Stomach (tissue), 4 donors: Measurements from ENCODE around the gene DHX29.

Experiments
- POLR2A ChIP-seq, 4 donors: fragments of 450-650 bp; IDR thresholded peaks; one replicate each; pipeline ENCODE4 v1.6.1; 2016; ENCODE audit warnings: antibody characterized with exemption in 4 of 4, control low read depth in 2 of 4, mild to moderate bottlenecking in 1 of 4, moderate library complexity in 1 of 4
- TF ChIP-seq, protein P1 (sequence below), 7 experiments: fragments of 450-650 bp in 4 of 7; fragments of 200-600 bp in 3 of 7; sonication (generic) in 3 of 7; IDR thresholded peaks; one replicate each; pipeline ENCODE4 v1.5.1; 2016 to 2019; ENCODE audit warnings: antibody characterized with exemption in 7 of 7, control low read depth in 2 of 7, mild to moderate bottlenecking in 1 of 7

DNA sequence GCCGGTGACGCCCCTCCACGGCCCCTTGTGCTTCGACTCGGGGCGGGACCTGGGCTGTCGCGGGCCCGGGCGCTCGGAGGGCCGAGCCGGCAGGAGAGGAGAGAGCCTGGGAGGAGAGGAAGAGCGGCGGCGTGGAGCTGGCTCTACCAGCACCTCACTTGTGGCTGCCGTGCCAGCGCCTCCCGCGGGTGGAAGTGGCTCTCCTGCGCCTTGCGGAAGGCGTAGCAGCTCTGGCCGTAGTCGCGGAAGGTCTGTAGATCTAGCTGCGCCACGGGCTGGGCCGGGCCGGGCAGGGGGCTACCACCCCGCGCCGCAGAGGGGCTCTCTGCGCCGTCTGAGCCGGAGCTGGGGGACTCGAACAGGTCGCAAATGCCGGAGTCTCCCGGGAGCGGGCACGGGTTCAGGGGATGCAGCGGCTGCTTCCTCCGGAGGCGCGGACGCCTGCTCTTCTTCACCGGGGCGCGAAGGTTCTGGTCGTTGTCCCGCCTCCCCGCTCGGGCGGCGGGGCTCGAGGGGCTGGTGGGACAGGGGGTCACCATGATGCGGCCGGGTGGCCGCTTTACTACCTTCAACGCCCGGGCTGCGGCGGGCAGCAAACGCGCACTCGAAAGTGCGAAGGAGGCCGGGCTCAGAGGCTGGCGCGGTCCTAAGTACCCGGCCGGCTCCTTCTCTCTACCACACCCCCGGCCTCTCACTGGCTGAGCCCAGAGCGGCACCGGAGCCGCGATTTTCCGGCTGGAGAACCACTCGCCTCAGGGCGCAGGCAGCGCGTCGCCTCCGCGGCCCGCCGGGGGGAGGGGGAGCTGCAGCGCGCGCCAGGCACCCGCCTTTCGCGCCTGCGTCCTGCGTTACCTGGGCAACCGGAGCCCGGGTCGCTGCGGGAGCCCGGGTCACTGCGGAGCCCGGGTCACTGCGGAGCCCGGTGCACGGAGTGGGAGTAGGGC lies 74.2 kb downstream of the DHX29 start, which contains the start of gene CCNO:
- no peak for TF ChIP-seq POLR2A (IDR thresholded peaks at IDR 0.05)
- TF ChIP-seq, protein P1, sequence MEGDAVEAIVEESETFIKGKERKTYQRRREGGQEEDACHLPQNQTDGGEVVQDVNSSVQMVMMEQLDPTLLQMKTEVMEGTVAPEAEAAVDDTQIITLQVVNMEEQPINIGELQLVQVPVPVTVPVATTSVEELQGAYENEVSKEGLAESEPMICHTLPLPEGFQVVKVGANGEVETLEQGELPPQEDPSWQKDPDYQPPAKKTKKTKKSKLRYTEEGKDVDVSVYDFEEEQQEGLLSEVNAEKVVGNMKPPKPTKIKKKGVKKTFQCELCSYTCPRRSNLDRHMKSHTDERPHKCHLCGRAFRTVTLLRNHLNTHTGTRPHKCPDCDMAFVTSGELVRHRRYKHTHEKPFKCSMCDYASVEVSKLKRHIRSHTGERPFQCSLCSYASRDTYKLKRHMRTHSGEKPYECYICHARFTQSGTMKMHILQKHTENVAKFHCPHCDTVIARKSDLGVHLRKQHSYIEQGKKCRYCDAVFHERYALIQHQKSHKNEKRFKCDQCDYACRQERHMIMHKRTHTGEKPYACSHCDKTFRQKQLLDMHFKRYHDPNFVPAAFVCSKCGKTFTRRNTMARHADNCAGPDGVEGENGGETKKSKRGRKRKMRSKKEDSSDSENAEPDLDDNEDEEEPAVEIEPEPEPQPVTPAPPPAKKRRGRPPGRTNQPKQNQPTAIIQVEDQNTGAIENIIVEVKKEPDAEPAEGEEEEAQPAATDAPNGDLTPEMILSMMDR (IDR thresholded peaks at IDR 0.05), result peak in 1 of 7 experiments; percentile 7
